HCT116 (cell line): Measurements from ENCODE around the gene TOM1L1.

Experiments
- EGR1 ChIP-seq: IDR thresholded peaks from 2 replicates; pipeline ENCODE4 v1.6.1; 2012; ENCODE audit warnings: low read depth
- EZH2 ChIP-seq: fragments of 200-600 bp; sonication (generic); IDR thresholded peaks from 2 replicates; pipeline ENCODE4 v1.6.1; 2017; ENCODE audit warnings: antibody characterized with exemption, mixed run types
- POLR2A ChIP-seq: IDR thresholded peaks from 2 replicates; pipeline ENCODE4 v1.7.0; 2011; ENCODE audit warnings: borderline replicate concordance; ENCODE audit not compliant: insufficient read depth, insufficient read length; ENCODE audit errors: extremely low read depth

GRCh38 chr17:54861471-54861983, 39.1 kb upstream of the TOM1L1 start:
- no peak for TF ChIP-seq EZH2
- TF ChIP-seq POLR2A, result no peak
- no peak for TF ChIP-seq EGR1
